WI38 (cell line): ENCODE results near the gene SPHK2.

Experiments
- H3K4me3 ChIP-seq: 2 replicates; pipeline ENCODE4 v1.5.1; 2011; ENCODE audit warnings: low read depth, mild to moderate bottlenecking, control low read depth, low read length
- CTCF ChIP-seq: IDR thresholded peaks from 2 replicates; pipeline ENCODE4 v1.5.1; 2012; ENCODE audit warnings: low read depth, mild to moderate bottlenecking, control low read depth, low read length

The SPHK2 gene

DNA sequence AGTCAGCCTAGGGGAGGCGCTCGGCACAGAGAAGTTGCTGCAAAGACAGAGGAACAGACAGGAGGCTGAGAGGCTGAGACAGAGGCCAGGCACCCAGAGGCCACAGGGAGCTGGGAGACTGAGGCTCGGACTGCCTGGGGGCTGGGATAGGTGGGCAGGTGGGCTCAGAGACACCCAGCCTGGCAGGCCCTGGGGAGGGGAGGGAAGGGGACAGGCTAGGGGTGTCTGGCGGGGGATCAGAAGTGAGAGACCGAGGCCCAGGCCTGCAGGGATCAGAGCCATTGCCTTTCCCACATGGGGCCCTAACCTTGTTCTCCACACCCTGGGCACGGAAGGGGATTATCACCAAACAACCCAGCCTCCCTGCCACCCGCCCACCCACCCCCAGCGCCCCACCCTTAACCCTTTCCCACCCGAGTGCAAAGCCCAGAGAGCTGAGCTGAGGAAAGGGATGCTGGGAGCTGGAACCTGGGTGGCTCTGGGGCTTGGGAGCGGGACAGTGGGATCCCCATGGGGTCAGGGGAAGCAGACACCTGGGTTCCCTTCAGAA lies 52.2 kb downstream of the SPHK2 start:
- no peak overlapping the region for H3K4me3 ChIP-seq
- TF ChIP-seq CTCF: no peak

GRCh38 chr19:48672994-48673393 lies 53.7 kb downstream of the SPHK2 start, which contains the start of gene NTN5:
Gene NTN5 (minus strand): TSS chr19:48673017. CDS start chr19:48670986, 2,031 bp downstream.
- TF ChIP-seq CTCF: no peak
- H3K4me3 ChIP-seq: no peak within 1 kb of the TSS

GRCh38 chr19:48673436-48674100 lies 54.3 kb downstream of the SPHK2 start:
- H3K4me3 ChIP-seq: no peak overlapping the region
- no peak for TF ChIP-seq CTCF

DNA sequence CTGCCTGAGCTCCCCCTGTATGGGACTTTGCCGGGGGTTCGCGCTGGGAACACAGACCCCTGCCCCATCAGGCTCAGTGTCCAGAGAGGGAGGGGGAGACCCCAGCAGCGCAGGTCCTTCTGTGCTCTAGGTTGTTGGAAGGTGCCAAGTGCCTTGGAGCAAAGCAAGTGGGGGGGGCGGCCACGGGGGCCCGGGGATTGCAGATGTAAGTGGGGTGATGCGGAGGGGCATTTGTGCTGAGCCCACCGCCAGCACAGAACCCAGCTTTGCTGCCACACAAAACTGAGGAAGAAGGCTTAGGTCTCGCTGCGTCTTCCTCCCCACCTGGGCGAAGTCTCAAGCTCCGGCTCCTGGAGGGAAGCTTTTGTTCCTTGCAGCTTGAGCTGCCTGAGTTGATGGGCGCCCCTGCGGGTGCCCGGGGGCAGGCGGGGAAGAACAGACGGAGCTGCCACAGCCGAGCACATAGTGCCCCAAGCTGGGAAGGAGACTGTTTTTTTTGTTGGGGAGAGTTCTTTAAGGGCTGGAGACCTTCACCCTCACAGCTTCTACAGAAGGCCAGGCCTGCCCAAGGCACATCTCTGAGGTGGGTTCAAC lies 55.0 kb downstream of the SPHK2 start:
- no peak overlapping the region for H3K4me3 ChIP-seq
- TF ChIP-seq CTCF: no peak

DNA sequence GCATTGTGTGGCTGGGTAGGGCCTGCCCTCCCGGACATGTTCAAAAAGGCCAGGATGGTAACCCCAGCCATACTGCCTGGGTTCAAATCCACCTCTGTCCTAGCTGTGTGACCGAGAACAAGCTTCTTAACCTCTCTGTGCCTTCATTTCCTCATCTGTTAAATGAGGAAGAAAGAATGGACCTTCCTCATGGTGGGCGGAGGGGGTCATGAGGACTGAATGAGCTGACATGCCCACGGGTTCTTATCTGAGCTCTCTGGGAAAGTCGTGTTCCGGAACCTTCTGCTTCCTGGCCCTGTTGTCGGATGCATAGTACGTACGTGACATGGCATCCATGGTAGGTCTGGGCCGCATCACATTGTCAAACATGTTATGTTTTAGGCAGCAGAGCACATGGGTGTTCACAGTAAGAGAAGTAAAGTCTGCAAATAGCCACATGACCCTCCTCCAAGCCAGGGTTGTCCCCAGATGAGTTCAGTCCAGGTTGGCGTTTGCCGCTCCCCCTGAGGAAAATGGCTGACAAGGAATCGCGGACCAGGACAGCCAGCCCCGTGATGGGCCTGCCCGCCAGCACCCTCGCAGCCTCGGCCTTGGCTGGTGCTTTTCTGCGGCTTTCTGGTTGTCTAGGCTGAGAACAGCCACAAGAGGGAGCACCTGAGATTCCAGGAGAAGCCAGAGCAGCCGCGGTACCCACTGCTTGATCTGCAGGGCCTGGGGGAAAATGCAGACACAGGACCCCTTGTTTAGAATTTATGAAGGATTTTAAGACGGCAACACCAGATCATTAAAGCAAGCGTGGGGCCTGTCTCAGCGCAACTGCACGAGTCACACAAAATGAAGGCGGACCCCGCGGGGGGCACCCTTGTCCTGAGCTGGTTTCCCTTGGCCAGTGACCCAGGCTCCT lies 55.9 kb downstream of the SPHK2 start:
- TF ChIP-seq CTCF: peak; percentile 82
- H3K4me3 ChIP-seq: no peak overlapping the region

DNA sequence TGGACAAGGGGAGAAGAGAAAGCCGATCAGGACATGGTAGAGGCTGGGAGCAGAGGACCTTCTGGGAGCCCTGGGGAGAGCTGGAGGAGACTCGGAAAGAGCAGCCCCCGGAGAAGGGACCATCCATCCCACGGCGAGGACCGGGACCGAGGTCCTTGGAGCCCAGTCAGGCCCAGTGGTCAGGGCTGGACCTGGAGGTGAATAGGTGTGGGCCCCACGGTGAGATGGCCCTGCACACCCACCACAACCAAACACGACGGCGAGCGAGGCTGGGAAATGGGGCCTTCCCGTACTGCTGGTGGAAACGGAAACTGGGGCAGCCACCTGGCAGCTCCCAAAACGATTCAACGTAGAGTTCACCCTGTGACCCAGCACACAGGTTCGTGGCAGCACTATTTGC lies 57.2 kb downstream of the SPHK2 start:
- no peak overlapping the region for H3K4me3 ChIP-seq
- no peak for TF ChIP-seq CTCF
